Iris pigment epithelial cell (primary cell): ENCODE data around the gene SYNGR3.
"Not testable (repeated sequence)": the region's sequence is repeated elsewhere in the genome, so short reads cannot be mapped to it uniquely, and the experiment has no call there.

Experiments used
- DNase-seq: peaks from one replicate; pipeline ENCODE4 v3.0.0-alpha.2; 2011; ENCODE audit warnings: low read depth

SYNGR3 gene, protein sequence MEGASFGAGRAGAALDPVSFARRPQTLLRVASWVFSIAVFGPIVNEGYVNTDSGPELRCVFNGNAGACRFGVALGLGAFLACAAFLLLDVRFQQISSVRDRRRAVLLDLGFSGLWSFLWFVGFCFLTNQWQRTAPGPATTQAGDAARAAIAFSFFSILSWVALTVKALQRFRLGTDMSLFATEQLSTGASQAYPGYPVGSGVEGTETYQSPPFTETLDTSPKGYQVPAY

DNA sequence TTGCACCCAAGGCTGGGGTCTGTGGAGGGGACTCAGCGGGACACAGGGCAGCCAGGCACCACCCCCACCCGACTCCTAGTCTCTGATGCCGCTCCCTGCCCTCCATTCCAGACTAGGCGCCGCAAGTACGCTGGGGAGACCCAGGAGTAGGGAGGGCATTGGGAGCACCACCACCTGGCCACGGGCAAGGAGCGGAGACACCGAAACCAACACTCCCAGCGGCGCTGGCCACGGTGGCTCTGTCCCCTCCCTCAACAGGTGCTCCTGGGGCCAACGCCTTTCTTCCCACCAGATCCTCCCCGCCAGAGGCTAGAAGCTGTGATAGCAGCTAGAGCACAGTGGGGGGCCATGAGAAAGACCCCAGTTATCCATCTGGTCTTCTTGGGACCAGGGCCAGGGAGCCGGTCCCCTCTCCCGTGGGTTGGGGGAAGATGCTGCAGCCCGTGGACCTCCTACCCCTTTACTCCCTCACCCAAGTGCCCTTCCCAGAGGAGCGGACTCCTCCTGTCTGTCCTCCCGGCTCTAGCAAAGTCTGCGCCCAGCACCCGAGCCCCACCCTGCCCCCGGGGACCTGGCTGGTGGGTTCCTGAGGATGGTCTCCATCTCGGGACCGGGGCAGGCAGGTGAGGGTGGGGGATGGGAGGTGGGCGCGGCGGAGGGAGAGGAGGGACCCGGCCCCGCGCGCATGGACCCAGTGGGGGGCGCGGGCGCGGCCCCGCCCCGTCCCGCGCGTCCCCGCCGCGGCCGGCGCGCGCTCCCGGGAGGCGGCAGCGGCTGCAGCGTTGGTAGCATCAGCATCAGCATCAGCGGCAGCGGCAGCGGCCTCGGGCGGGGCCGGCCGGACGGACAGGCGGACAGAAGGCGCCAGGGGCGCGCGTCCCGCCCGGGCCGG is at the start of gene SYNGR3:
Gene SYNGR3, plus strand, starts transcription at position 762 of the 892 bp plus-strand sequence. CDS start 133 bp downstream, outside the sequence.
- DNase-seq = no peak

DNA sequence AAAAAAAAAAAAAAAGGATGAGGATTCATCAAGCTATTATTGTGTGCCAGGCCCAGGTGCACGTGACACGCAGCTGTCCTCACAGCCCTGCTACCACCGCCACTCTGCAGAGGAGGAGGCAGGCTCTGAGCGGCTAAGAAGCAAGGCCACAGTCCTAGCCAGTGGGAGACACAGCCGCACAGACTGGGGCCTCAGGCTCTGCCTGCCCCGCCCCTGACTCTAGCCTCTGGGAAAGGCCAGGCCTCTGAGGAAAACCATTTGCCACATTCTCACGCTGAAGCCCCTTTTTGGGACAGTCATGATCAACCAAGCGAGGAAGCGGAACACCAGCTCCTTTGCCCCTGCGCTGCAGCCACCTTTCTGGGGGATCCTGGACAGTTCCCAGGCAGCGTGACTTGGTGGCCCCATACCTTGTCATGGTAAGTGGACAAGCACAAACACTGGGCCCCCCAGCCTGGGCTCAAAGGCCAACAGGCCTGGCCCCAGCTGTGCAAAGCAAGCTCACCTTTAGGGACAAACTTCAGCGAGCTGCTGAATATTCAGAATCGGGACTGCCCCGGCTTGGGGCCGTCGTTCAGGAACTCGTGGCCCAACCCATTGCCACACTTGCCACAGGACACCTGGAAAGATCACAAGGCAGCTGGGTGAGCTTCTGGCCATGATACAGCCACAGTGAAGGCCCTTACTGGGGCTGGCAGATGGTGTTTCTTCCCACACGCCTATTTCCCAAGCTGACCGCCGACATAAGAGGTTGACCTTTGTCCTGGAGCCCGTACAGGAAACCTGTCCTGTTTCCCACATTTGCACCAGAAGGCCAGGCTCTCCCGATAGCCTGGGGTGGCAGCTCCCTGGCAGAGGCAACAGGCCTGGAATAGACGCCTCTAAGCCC is 49.3 kb upstream of the SYNGR3 start:
- DNase-seq = no peak

DNA sequence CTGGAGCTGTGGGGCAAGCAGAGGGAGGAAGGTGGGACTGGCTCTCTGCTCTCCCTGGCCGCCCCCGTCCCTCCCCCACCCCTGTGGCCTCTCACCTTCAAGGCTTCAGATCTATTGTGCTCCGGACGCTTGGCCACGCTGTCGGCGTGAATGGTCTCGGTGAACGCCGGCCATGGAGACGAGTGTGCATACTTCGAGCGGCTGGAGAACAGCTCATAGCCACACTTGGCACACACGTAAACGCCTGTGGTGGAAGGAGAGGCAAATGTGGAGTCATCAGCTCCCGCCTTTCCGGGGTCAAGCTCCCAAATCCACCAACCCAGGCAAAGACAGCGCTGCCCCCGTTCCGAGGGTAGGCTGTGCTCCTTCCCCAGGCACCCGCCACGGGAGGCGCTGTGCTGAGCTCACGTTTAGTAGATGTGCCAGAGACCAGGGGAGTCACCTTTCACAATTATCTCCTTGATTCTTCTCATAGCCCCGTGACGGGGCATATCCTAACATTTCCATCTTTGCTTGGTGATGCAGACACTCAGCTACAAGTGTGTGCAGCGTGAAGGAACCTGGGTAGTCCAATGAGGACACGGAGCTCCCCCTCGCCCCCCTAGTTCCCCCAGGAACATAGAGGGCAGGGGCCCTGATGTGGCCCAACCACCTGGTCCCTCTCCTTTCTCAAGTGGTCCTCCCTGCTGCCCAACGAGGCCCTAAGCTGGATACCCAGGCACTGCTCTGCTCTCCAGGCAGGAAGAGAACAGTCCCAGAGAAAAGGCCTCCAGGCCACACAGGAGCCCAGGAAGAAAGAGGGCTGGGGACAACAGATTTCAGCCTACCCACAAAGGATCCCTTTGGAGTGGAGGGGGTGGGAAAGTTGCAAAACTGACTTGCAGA is 48.4 kb upstream of the SYNGR3 start:
- DNase-seq = peak; percentile 63

DNA sequence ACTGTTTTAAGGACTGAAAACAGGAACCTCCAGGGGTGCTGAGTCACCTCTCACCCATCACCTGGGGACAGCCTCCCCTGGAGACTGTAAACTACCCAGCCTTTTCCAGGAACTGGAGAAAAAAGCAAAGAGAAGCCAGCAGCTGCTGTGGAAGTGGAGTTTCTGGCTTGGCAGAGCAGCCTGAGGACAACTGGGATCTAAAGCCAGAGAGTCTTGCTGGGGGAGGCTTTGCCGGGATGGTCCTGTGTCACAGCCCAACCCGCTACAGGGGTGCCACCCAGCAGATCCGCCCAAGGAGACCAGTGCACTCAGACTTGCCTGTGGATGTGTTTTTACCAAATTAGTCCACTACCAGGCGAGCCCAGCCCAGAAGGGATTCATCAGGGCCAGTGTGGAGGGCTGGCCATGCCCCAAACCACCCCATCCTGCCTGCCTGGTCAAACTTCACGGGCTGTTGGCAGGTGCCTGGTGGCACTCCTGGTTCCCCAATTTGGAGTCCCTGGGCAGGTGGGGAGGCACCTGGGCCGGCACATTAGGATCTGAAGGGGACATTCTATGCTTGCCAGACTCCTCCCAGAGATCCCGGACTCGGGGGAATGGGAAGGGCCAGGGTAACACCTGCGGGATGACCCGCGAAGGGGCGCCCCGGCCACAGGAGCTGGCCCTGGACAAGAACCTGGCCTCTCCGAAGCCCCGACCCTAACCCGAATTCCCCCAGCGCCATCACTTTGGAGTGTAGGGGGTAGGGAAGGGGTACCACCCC is 47.5 kb upstream of the SYNGR3 start:
- DNase-seq = peak; percentile 26

DNA sequence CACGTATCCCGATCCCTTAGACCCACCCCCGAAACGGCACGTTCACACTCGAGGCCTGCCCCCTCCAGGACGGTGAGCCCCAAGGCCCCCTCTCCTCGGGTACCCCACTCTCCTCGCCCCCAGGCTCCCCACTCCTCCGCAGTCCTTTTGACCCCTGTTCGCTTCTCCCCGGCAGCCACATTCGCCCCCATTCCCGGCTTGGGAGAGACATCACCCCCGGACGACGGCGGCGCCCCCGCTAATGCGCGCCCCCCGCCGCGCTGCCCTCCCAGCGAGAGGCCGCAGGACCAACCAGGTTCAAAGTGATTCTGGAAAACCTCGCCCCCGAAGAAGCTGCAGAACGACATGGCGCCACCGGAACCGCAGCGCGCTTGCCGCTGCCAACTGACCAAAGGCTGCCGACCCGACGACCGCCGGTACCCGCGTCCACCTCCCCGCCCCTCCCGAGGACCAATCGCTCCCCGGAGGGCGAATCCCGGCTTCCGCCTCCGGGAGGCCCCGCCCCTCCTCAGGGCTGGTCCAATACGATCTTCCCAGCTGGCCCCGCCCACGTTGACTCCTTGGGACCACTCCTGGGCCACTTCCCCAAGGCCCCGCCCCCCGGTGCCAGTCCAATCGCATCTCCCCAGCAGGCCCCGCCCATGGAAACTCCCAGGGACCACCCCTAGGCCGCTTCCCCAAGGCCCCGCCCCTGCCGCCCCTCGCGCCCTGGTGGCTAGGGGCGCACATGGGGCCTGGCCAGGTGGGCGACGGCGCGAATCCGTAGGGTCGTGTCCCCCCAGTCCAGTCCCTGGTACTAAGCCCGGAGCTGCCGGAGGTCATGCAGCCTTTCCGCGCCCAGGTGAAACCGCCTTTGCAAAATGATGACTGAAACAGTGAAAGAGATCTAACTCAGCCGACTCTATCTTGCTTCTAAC is 46.7 kb upstream of the SYNGR3 start, which contains the start of gene MSRB1:
Gene MSRB1, minus strand, starts transcription at position 390 of the 917 bp plus-strand sequence. Its CDS starts 43 bp downstream, at position 347.
- DNase-seq = peak; percentile 98

DNA sequence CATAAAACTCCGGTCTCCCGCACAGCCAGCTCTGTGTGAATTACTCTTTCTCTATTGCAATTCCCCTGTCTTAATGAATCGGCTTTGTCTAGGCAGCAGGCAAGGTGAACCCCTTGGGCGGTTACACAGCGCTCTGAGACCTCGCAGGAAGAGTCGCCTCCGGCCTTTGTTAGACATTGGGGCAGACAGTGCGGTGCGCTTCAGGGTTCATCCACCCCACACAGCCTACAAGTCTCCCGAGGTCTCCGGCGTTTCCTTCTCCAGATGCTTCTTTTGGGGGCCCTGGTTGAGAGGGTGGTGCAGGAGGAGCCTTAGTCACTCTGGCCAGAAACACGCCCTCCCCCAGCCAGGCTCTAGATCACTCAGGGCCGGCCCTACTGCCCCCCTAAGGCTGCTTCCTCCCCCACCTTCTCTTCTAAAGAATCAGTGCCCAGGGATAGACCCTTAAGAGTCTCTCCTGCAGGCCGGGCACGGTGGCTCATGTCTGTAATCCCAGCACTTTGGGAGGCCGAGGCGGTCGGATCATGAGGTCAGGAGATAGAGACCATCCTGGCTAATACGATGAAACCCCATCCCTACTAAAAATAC is 45.1 kb upstream of the SYNGR3 start:
- DNase-seq = no peak

DNA sequence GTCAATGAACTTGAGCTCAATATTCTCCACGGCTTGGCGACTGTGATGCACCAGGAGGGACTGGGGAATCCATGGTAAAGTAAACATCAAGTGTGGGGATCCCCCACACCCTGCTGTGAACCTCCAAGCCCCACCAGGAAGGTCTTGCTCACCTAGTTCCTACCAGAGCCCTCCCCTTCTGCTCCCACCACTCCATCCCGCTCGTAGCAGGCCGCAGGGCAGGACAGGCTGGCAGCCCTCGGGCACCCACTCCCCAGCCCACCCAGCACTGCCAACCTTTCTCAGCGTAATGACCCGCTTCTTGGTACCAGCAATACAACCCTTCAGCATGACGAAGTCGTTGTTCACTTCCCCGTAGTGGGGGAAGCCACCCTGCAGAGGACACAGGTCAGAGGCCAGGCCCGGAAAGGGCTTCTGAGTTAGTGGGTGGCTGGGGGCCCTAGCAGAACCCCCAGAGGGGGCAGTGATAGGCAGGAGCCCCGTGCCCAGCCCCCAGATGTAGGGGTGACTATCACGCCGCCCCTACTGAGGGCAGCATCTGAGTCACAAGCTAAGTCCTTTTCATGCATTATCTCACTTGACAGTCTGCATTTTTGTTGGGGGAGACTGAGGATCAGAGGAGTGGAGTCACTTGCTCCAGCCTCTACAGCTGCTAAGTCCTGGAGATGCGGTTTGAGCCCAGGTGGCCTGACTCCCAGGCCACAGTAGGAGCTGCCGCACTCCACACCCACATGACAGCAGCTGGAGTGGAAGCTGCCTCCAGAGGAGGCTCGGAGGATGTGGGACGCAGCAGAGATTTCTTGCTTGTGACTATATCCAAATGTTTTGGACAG is 44.0 kb upstream of the SYNGR3 start:
- no peak for DNase-seq

DNA sequence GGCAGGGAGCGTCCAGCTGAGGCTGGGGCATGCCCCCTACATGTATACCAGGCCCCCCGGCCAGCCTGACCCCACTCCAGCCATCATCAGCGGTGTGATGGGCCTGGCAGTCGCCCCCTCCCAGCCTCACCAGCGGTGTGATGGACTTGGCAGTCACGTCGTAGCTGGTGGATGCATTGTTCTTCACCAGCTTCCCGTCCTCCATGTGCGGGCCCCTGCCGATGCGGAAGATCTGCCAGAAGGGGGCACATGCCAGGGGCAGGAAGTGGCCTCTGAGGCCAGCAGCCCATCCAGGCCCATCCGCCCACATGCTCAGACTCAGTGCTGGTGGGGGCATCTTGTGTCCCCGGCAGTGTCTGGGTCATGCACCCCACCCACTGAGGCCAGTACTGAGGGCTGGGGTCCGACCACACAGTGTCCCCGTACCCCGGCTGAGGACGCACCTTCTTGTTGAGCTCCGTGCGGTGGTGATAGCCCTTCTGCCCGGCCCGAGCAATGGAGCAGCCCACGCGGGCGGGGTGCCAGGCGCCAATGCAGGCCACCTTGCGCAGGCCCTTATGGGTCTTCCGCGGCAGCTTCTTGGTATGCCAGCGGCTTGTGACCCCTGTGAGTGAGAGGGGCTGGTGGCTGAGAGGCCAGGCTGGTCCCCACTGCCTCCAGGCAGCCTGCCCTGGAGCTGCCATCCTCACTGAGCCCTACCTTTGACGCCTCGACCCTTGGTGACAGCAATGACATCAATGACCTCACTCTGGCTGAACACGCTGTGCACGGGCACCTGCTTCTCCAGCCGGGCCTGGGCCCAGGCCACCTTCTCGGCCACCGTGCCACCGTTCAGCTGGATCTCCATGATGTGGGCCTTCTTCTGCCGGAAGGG is 43.0 kb upstream of the SYNGR3 start:
- no peak for DNase-seq

DNA sequence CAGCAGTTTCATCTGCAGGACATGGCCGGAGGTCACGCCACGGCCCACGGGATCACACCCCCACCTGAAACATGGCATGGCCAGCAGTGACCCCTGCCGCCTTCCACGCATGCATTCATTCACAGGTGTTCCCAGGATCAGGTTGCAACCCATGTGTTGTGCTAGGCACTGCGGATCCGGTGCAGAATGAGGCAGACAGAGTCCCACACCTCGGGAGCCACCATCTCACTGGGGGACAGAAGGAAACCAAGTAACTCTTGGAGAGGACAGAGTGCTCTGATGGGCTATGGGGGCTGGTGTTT is 42.5 kb upstream of the SYNGR3 start:
- no peak for DNase-seq

DNA sequence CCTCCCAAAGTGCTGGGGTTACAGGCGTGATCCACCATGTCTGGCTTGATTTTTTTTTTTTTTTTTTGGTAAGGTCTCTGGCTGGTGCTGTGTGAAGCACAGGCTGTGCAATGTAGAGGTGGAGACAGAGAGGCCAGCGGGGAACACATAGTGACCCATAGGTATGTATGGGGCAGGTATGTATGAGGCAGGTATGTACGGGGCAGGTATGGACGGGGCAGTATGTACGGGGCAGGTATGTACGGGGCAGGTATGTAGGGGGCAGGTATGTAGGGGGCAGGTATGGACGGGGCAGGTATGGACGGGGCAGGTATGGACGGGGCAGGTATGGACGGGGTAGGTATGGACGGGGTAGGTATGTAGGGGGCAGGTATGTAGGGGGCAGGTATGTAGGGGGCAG is 40.3 kb upstream of the SYNGR3 start:
- DNase-seq = no peak

DNA sequence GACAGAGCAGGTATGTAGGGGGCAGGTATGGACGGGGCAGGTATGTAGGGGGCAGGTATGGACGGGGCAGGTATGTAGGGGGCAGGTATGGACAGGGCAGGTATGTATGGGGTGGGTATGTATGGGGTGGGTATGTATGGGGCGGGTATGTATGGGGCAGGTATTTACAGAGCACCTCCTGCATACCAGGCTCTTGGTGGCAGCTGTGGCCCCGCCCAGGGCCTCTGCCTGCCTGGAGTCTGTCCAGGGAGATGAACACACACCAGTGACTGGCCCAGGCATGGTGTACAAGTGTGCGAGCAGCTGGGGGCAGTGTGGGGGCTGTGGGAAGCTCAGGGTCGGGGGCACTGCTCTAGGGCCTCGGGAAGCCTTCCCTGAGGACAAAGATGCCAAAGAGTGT is 39.7 kb upstream of the SYNGR3 start:
- no peak for DNase-seq

DNA sequence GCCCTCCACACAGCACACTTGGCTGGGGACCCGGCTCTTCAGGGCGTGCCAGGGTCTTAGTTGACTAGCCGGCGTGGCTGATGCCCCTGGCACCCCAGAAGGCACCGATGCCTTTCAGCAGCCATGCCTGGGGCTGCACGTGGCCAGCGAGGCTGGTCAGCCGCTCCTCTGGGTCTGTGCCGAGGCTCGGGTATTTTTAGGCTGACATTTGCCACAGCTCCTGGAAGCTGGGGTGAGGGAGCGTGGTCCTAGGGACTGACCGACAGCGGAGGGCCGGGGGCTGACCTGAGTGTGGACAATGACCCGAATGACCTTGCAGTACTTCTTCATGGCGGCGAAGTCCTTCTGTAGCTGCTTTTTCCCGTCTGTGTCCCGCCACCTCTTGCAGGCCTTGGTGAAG is 39.2 kb upstream of the SYNGR3 start:
- no peak for DNase-seq

DNA sequence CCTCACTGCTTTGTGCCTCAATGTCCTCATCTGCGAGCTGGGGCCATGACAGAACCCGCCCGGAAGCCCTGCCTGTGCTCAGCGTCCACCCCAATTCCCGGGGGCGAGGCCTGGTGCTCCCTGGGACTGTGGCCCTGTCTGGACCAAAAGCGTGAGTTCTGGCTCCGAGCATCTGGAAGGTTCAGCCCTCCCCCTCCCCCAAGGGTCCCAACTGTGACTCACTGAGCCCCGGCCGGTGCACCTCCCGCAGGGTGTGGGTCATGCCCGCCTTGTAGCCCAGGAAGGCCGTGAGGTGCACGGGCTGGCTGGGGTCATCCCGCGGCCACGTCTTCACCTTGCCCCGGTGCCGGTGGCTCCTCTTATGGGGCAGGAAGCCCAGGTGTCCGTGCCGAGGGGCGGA is 36.0 kb upstream of the SYNGR3 start:
- no peak for DNase-seq

DNA sequence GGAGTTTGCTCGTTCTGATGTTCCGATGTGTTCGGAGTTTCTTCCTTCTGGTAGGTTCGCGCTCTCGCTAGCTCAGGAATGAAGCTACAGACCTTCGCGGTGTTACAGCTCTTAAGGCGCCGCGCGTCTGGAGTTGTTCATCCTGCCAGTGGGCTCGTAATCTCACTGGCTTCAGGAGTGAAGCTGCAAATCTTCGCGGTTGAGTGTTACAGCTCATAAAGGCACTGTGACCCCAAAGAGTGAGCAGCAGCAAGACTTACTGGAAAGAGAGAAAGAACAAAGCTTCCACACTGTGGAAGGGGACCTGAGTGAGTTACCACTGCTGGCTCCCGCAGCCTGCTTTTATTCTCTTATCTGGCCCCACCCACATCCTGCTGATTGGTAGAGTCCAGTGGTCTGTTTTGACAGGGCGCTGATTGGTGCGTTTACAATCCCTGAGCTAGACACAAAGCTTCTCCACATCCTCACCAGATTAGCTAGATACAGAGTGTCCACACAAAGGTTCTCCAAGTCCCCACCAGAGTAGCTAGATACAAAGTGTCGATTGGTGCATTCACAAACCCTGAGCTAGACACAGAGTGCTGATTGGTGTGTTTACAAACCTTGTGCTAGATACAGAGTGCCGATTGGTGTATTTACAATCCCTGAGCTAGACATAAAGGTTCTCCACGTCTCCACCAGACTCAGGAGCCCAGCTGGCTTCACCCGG is 32.2 kb upstream of the SYNGR3 start:
- DNase-seq = not testable (repeated sequence)

DNA sequence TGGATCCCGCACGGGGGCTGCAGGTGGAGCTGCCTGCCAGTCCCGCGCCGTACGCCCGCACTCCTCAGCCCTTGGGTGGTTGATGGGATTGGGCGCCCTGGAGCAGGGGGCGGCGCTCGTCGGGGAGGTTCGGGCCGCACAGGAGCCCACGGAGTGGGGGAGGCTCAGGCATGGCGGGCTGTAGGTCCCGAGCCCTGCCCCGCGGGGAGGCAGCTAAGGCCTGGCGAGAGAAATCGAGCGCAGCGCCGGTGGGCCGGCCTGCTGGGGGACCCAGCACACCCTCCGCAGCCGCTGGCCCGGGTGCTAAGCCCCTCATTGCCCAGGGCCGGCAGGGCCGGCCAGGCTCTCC is 31.7 kb upstream of the SYNGR3 start:
- not testable (repeated sequence) for DNase-seq

DNA sequence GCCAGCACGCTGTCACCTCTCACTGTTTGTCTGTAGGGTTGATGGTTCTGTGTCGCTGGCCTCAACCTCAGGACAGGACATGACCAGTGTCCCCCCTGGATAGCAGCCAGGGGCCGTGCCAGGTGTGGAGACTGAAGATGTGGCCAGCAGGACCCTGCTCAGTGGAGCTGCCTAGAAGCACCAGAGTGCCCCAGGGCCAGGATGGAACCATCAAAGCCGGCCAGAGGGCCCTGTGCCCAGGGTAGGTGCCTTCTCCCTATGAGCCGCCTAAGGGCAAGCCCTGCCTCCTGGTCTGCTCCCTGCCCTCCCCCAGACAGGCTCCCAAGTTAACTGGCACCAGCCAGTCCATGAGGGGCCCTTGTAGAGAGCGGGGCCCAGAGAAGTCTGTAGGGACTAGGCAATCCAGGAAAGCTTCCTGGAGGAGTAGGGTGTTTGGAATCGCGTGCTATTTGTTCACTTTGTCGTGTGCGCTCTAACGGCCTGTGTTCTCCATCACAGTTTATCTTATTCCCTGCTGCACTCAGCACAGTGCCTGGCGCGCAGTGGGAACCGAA is 31.0 kb upstream of the SYNGR3 start:
- no peak for DNase-seq
